CD8-positive, alpha-beta memory T cell (primary cell): Measurements from ENCODE around the gene GPRIN1. TPM values are rescaled to one million over a fixed set of nuclear protein-coding genes. Genes with fewer than 3 reads are reported as not detected.

Source experiments
- CTCF ChIA-PET: fragments of 350-600 bp; sonication (Branson Sonifier 250); formaldehyde crosslinking; loops from one replicate; lab custom pipeline; 2021; ENCODE audit warnings: antibody characterized with exemption; lab: Charles Lee
- POLR2A ChIA-PET: fragments of 350-600 bp; sonication (Branson Sonifier 250); formaldehyde crosslinking; loops from one replicate; lab custom pipeline; 2021; ENCODE audit warnings: antibody characterized with exemption; lab: Charles Lee
- DNase-seq, 5 donors: peaks; one replicate each; pipeline versions ENCODE4 v3.0.0 to v3.0.0-alpha.2; 2020 to 2022; ENCODE audit warnings: mixed read lengths in 1 of 5
- H3K27ac ChIP-seq: one replicate; pipeline ENCODE4 v1.7.0; 2013; ENCODE audit warnings: low read depth, mild to moderate bottlenecking, low read length, moderate library complexity
- H3K27me3 ChIP-seq: 2 replicates; pipeline ENCODE4 v1.7.0; 2013; ENCODE audit warnings: low read length, mild to moderate bottlenecking; ENCODE audit not compliant: insufficient read depth, poor library complexity, severe bottlenecking
- H3K36me3 ChIP-seq: 2 replicates; pipeline ENCODE4 v1.7.0; 2013; ENCODE audit warnings: mild to moderate bottlenecking, low read length, moderate library complexity; ENCODE audit not compliant: insufficient read depth
- H3K4me1 ChIP-seq: 2 replicates; pipeline ENCODE4 v1.7.0; 2013; ENCODE audit warnings: mild to moderate bottlenecking, low read length, moderate library complexity; ENCODE audit not compliant: insufficient read depth
- H3K4me3 ChIP-seq: 2 replicates; pipeline ENCODE4 v1.7.0; 2013; ENCODE audit warnings: mild to moderate bottlenecking, low read length
- H3K9me3 ChIP-seq: 2 replicates; pipeline ENCODE4 v1.7.0; 2013; ENCODE audit warnings: mild to moderate bottlenecking, low read length
- H3K27ac Mint-ChIP-seq, 8 donors: one replicate each; pipeline ENCODE4 v1.8.0; 2020 to 2021; ENCODE audit warnings: mixed read lengths in 8 of 8, mild to moderate bottlenecking in 6 of 8, inconsistent platforms in 3 of 8, moderate library complexity in 3 of 8
- H3K27me3 Mint-ChIP-seq, 2 donors: one replicate each; pipeline ENCODE4 v1.8.0; 2020 to 2021; ENCODE audit warnings: mixed read lengths in 2 of 2, mild to moderate bottlenecking in 1 of 2, moderate library complexity in 1 of 2
- H3K36me3 Mint-ChIP-seq, 3 donors: one replicate each; pipeline ENCODE4 v1.8.0; 2020 to 2021; ENCODE audit warnings: mixed read lengths in 3 of 3, inconsistent platforms in 1 of 3, mild to moderate bottlenecking in 1 of 3
- H3K4me1 Mint-ChIP-seq, 3 donors: one replicate each; pipeline ENCODE4 v1.8.0; 2020 to 2021; ENCODE audit warnings: mixed read lengths in 3 of 3, inconsistent platforms in 1 of 3, mild to moderate bottlenecking in 1 of 3
- H3K4me3 Mint-ChIP-seq, 7 donors: one replicate each; pipeline ENCODE4 v1.8.0; 2020 to 2021; ENCODE audit warnings: mixed read lengths in 7 of 7, mild to moderate bottlenecking in 6 of 7, moderate library complexity in 4 of 7, inconsistent platforms in 2 of 7
- H3K9me3 Mint-ChIP-seq, 5 donors: one replicate each; pipeline ENCODE4 v1.8.0; 2020 to 2022; ENCODE audit warnings: mixed read lengths in 5 of 5, mild to moderate bottlenecking in 3 of 5, moderate library complexity in 2 of 5, inconsistent platforms in 1 of 5
- polyA plus RNA-seq: library from polyadenylated mRNA; unstranded; fragments of 300-500 nt; fragmentation: Illumina TruSeq; gene quantifications from one replicate; pipeline ENCODE4 v1.2.3, GENCODE V29; 2021
- total RNA-seq, 2 experiments: library from RNA; stranded (reverse); gene quantifications; one replicate each; pipeline ENCODE4 v1.2.3, GENCODE V29; 2021

The GPRIN1 gene
- total and polyA plus RNA-seq, 3 experiments from 2014 or later: 0.43 to 2.7 (median 2.3) TPM

GRCh38 chr5:176575488-176576422 is 34.2 kb downstream of the GPRIN1 start:
- Histone ChIP-seq H3K9me3 (no peaks in the 10 kb centered on the region), H3K27me3 (no peaks in the 10 kb centered on the region), H3K4me3 (no peak overlapping the region), H3K27ac (no peak overlapping the region), H3K36me3 (no peaks in the 10 kb centered on the region), H3K4me1 (no peaks in the 10 kb centered on the region)
- Mint-ChIP-seq H3K27me3 (peaks cover 3 to 6% of the 10 kb centered on the region in 2 donors), H3K4me1 (peaks cover 4 to 11% (median 5%) of the 10 kb centered on the region in 3 donors), H3K9me3 (no peaks in the 10 kb centered on the region), H3K4me3 (no peak overlapping the region), H3K27ac (peak overlapping the region in 1 of 8 donors; percentile 85), H3K36me3 (no peaks in the 10 kb centered on the region)
- CTCF ChIA-PET: interaction anchor here (1.4 to 10.4 kb wide), 3 partner anchors 39 to 159 kb away, joined by 4 to 67 read pairs (median 15); partner anchors contain the start of genes CLTB and RNF44
- DNase-seq: no peak
- POLR2A ChIA-PET: no interaction called here

- H3K27ac ChIP-seq: no peak overlapping the region
- H3K27me3 ChIP-seq: no peaks in the 10 kb centered on the region
- POLR2A ChIA-PET: no interaction called here
- Mint-ChIP-seq H3K4me1 (peaks cover 4 to 11% (median 5%) of the 10 kb centered on the region in 3 donors), H3K9me3 (no peaks in the 10 kb centered on the region), H3K27me3 (peaks cover 6 to 9% of the 10 kb centered on the region in 2 donors), H3K27ac (no peak overlapping the region), H3K36me3 (no peaks in the 10 kb centered on the region), H3K4me3 (no peak overlapping the region)
- DNase-seq: no peak
- H3K4me1 ChIP-seq: no peaks in the 10 kb centered on the region
- no peaks in the 10 kb centered on the region for H3K9me3 ChIP-seq
- H3K4me3 ChIP-seq: no peak overlapping the region
- CTCF ChIA-PET: interaction anchor here (0.8 to 10.4 kb wide), 8 partner anchors 21 to 158 kb away, joined by 3 to 67 read pairs (median 8); partner anchors contain the start of genes CLTB and RNF44
- no peaks in the 10 kb centered on the region for H3K36me3 ChIP-seq
Measured at GRCh38 chr5:176575066-176575465, 34.9 kb downstream of the GPRIN1 start.

GRCh38 chr5:176574297-176574591 is 35.7 kb downstream of the GPRIN1 start:
- Mint-ChIP-seq H3K27me3 (peaks cover 10 to 12% of the 10 kb centered on the region in 2 donors), H3K27ac (peak overlapping the region in 2 of 8 donors; percentile 20 to 33), H3K9me3 (no peaks in the 10 kb centered on the region), H3K4me3 (no peak overlapping the region), H3K4me1 (peaks cover 4 to 11% (median 5%) of the 10 kb centered on the region in 3 donors), H3K36me3 (no peaks in the 10 kb centered on the region)
- H3K27ac ChIP-seq: no peak overlapping the region
- no peak overlapping the region for H3K4me3 ChIP-seq
- DNase-seq: no peak
- no peaks in the 10 kb centered on the region for H3K27me3 ChIP-seq
- no peaks in the 10 kb centered on the region for H3K36me3 ChIP-seq
- ChIA-PET CTCF (interaction anchor here (0.9 to 10.4 kb wide), 14 partner anchors 9 to 157 kb away, joined by 3 to 67 read pairs (median 7); partner anchors contain the start of genes CLTB, FAF2 and RNF44), POLR2A (no interaction called here)
- H3K9me3 ChIP-seq: no peaks in the 10 kb centered on the region
- H3K4me1 ChIP-seq: no peaks in the 10 kb centered on the region

GRCh38 chr5:176573564-176574296 is 36.2 kb downstream of the GPRIN1 start:
- peaks cover 4 to 11% (median 5%) of the 10 kb centered on the region in 3 donors for H3K4me1 Mint-ChIP-seq
- no peaks in the 10 kb centered on the region for H3K36me3 Mint-ChIP-seq
- peaks cover 10 to 12% of the 10 kb centered on the region in 2 donors for H3K27me3 Mint-ChIP-seq
- Histone ChIP-seq H3K27me3 (no peaks in the 10 kb centered on the region), H3K4me3 (no peak overlapping the region), H3K27ac (no peak overlapping the region), H3K36me3 (no peaks in the 10 kb centered on the region), H3K9me3 (no peaks in the 10 kb centered on the region), H3K4me1 (no peaks in the 10 kb centered on the region)
- H3K27ac Mint-ChIP-seq: peak overlapping the region in 2 of 8 donors; percentile 20 to 74
- POLR2A ChIA-PET: interaction anchor here (0.7 to 1.1 kb wide), 2 partner anchors 30 to 703 kb away, joined by 4 read pairs; partner anchors contain the start of gene CPLX2
- CTCF ChIA-PET: interaction anchor here (0.6 to 10.4 kb wide), 19 partner anchors 8 to 402 kb away, joined by 3 to 67 read pairs (median 5); partner anchors contain the start of genes CLTB, FAF2 and RNF44
- H3K4me3 Mint-ChIP-seq: peak overlapping the region in 1 of 7 donors; percentile 34
- peak; percentile 61 to 84 (median 70) for DNase-seq
- H3K9me3 Mint-ChIP-seq: no peaks in the 10 kb centered on the region

GRCh38 chr5:176570044-176570443 is 39.9 kb downstream of the GPRIN1 start:
- no peak overlapping the region for H3K27ac Mint-ChIP-seq
- Histone ChIP-seq H3K27me3 (peaks cover 6% of the 10 kb centered on the region), H3K36me3 (no peaks in the 10 kb centered on the region), H3K4me3 (no peak overlapping the region), H3K27ac (no peak overlapping the region), H3K9me3 (no peaks in the 10 kb centered on the region), H3K4me1 (no peaks in the 10 kb centered on the region)
- no peak overlapping the region for H3K4me3 Mint-ChIP-seq
- H3K4me1 Mint-ChIP-seq: peaks cover 4 to 8% (median 4%) of the 10 kb centered on the region in 3 donors
- ChIA-PET POLR2A (no interaction called here), CTCF (interaction anchor here (0.8 to 10.4 kb wide), 5 partner anchors 20 to 153 kb away, joined by 3 to 67 read pairs (median 4); partner anchors contain the start of genes CDHR2, CLTB and RNF44)
- no peaks in the 10 kb centered on the region for H3K9me3 Mint-ChIP-seq
- H3K27me3 Mint-ChIP-seq: peaks cover 12 to 26% of the 10 kb centered on the region in 2 donors
- DNase-seq: no peak
- no peaks in the 10 kb centered on the region for H3K36me3 Mint-ChIP-seq

- no peaks in the 10 kb centered on the region for H3K36me3 Mint-ChIP-seq
- no peaks in the 10 kb centered on the region for H3K36me3 ChIP-seq
- peaks cover 6% of the 10 kb centered on the region for H3K27me3 ChIP-seq
- CTCF ChIA-PET: no interaction called here
- H3K4me3 ChIP-seq: no peak overlapping the region
- H3K9me3 ChIP-seq: no peaks in the 10 kb centered on the region
- DNase-seq: no peak
- no peaks in the 10 kb centered on the region for H3K9me3 Mint-ChIP-seq
- H3K27me3 Mint-ChIP-seq: peaks cover 12 to 26% of the 10 kb centered on the region in 2 donors
- no peak overlapping the region for H3K27ac ChIP-seq
- POLR2A ChIA-PET: no interaction called here
- H3K4me1 Mint-ChIP-seq: peaks cover 0 to under 1% (median 0%) of the 10 kb centered on the region in 3 donors
- no peaks in the 10 kb centered on the region for H3K4me1 ChIP-seq
- no peak overlapping the region for H3K4me3 Mint-ChIP-seq
- H3K27ac Mint-ChIP-seq: no peak overlapping the region
Measured at GRCh38 chr5:176568657-176569056, 41.3 kb downstream of the GPRIN1 start.

GRCh38 chr5:176565760-176566288 is 44.1 kb downstream of the GPRIN1 start:
- ChIA-PET CTCF (interaction anchor here (1.1 to 1.8 kb wide), 2 partner anchors 8 to 95 kb away, joined by 3 to 5 read pairs; no protein-coding TSS in a partner anchor), POLR2A (no interaction called here)
- Histone ChIP-seq H3K9me3 (no peaks in the 10 kb centered on the region), H3K4me3 (no peak overlapping the region), H3K4me1 (peaks cover 5% of the 10 kb centered on the region), H3K27me3 (peaks cover 11% of the 10 kb centered on the region), H3K27ac (no peak overlapping the region), H3K36me3 (no peaks in the 10 kb centered on the region)
- Mint-ChIP-seq H3K27me3 (peaks cover 10 to 24% of the 10 kb centered on the region in 2 donors), H3K27ac (peak overlapping the region in 1 of 8 donors; percentile 46), H3K9me3 (no peaks in the 10 kb centered on the region), H3K4me3 (no peak overlapping the region), H3K36me3 (no peaks in the 10 kb centered on the region), H3K4me1 (peaks cover 0 to 12% (median 6%) of the 10 kb centered on the region in 3 donors)
- no peak for DNase-seq
